ENCODE measurements around the gene MAP4.

Gene MAP4

GRCh38 chr3:48058091-48058490 is 41.9 kb upstream of the MAP4 start:
- ChIA-PET POLR2A (no interaction called here), CTCF (no interaction called here)
- TF ChIP-seq ZNF610 (tag by site-specific recombination; IDR thresholded peaks at IDR 0.05; ENCODE audit: borderline replicate concordance) = no peak
- TF ChIP-seq ZNF660 (tag by site-specific recombination; IDR thresholded peaks at IDR 0.05) = no peak
- no peak for TF ChIP-seq ZBTB8A (tag by site-specific recombination; IDR thresholded peaks at IDR 0.05)
- TF ChIP-seq ZBTB44 (tag by site-specific recombination; IDR thresholded peaks at IDR 0.05) = no peak
- TF ChIP-seq HOXC10 (CRISPR knock-in tag; IDR thresholded peaks at IDR 0.05) = no peak
- no peak for TF ChIP-seq YY1 (tag by site-specific recombination; IDR thresholded peaks at IDR 0.05)
- TF ChIP-seq ZNF248 (tag by site-specific recombination; IDR thresholded peaks at IDR 0.05) = no peak
- no peak for TF ChIP-seq PATZ1 (tag by site-specific recombination; IDR thresholded peaks at IDR 0.05)
- TF ChIP-seq MYNN (tag by site-specific recombination; IDR thresholded peaks at IDR 0.05; ENCODE audit: borderline replicate concordance) = no peak
- TF ChIP-seq ZNF76 (tag by site-specific recombination; IDR thresholded peaks at IDR 0.05; ENCODE audit: borderline replicate concordance, low read depth) = no peak
- TF ChIP-seq ZNF596 (tag by site-specific recombination; IDR thresholded peaks at IDR 0.05) = no peak
- TF ChIP-seq ZNF580 (tag by site-specific recombination; IDR thresholded peaks at IDR 0.05) = no peak
- TF ChIP-seq SP3 (tag by site-specific recombination; IDR thresholded peaks at IDR 0.05) = no peak
- no peak for TF ChIP-seq ZNF10 (tag by site-specific recombination; IDR thresholded peaks at IDR 0.05)
- TF ChIP-seq ZNF692 (tag by site-specific recombination; IDR thresholded peaks at IDR 0.05) = no peak
- Histone ChIP-seq H3K36me3 (ENCODE audit: control insufficient read depth in 2 of 2, insufficient read depth in 1 of 2, low read length in 2 of 2) (peaks cover 0 to 1% of the 10 kb centered on the region in 2 experiments; a peak in 2 of 3 replicates), H3K4me3 (ENCODE audit: low read depth, low read length) (no peak overlapping the region), H3K9me3 (ENCODE audit: control insufficient read depth, insufficient read depth, low read depth, low read length) (no peaks in the 10 kb centered on the region), H3K27ac (ENCODE audit: extremely low read depth, low read depth, low read length) (no peak overlapping the region), H3K4me1 (ENCODE audit: control insufficient read depth, insufficient read depth, low read length) (no peaks in the 10 kb centered on the region; the same call in 1 of the 2 replicates)

- POLR2A ChIA-PET = no interaction called here
- CTCF ChIA-PET = no interaction called here
- H3K27ac ChIP-seq (ENCODE audit: extremely low read depth, low read depth, low read length) = no peak overlapping the region
- TF ChIP-seq ZFP3 (tag by site-specific recombination; IDR thresholded peaks at IDR 0.05; ENCODE audit: low read depth) (no peak), ZBTB1 (tag by site-specific recombination; IDR thresholded peaks at IDR 0.05) (no peak), ZNF292 (tag by site-specific recombination; IDR thresholded peaks at IDR 0.05; ENCODE audit: borderline replicate concordance, low read depth) (no peak), ZBTB20 (tag by site-specific recombination; IDR thresholded peaks at IDR 0.05) (no peak), SCRT1 (tag by site-specific recombination; IDR thresholded peaks at IDR 0.05; ENCODE audit: borderline replicate concordance) (no peak), PRDM2 (tag by site-specific recombination; IDR thresholded peaks at IDR 0.05; ENCODE audit: borderline replicate concordance) (no peak), ZNF341 (tag by site-specific recombination; IDR thresholded peaks at IDR 0.05; ENCODE audit: low read depth) (no peak), ZNF560 (tag by site-specific recombination; IDR thresholded peaks at IDR 0.05; ENCODE audit: borderline replicate concordance) (no peak), ZNF350 (tag by site-specific recombination; IDR thresholded peaks at IDR 0.05) (no peak), ZNF16 (tag by site-specific recombination; IDR thresholded peaks at IDR 0.05; ENCODE audit: low read depth) (no peak), ZEB2 (tag by site-specific recombination; IDR thresholded peaks at IDR 0.05) (no peak)
Measured at GRCh38 chr3:48057521-48057920, 41.3 kb upstream of the MAP4 start.

More at GRCh38 chr3:48057521-48057920, 41.3 kb upstream of the MAP4 start:
- Histone ChIP-seq H3K4me3 (ENCODE audit: low read depth, low read length) (no peak overlapping the region), H3K4me1 (ENCODE audit: control insufficient read depth, insufficient read depth, low read length) (no peaks in the 10 kb centered on the region; the same call in 1 of the 2 replicates), H3K9me3 (ENCODE audit: control insufficient read depth, insufficient read depth, low read depth, low read length) (no peaks in the 10 kb centered on the region), H3K36me3 (ENCODE audit: control insufficient read depth in 2 of 2, insufficient read depth in 1 of 2, low read length in 2 of 2) (no peaks in the 10 kb centered on the region; a peak in 1 of 3 replicates)

Measured in HEK293 (cell line).